K562 (cell line): Measurements from ENCODE around the gene ANKS4B. TPM values are rescaled to one million over a fixed set of nuclear protein-coding genes. Genes with fewer than 3 reads are reported as not detected.

Experiments used
- CREB1 ChIP-seq, 2 experiments: sonication (generic) in 1 of 2; formaldehyde crosslinking in 1 of 2; IDR thresholded peaks; 2 replicates each; pipeline versions ENCODE4 v1.6.1 to v1.8.0; 2012 to 2022; ENCODE audit warnings: inconsistent platforms in 1 of 2, mild to moderate bottlenecking in 1 of 2, missing genetic modification reagents in 1 of 2, moderate library complexity in 1 of 2
- CTBP1 ChIP-seq: fragments of 450-650 bp; IDR thresholded peaks from 2 replicates; pipeline ENCODE4 v1.6.1; 2016; ENCODE audit warnings: borderline replicate concordance
- ETV5 ChIP-seq: sonication (generic); formaldehyde crosslinking; IDR thresholded peaks from 2 replicates; pipeline ENCODE4 v1.4.0; 2020; ENCODE audit warnings: low read depth, mild to moderate bottlenecking, missing genetic modification reagents
- EZH2 ChIP-seq: IDR thresholded peaks from 2 replicates; pipeline ENCODE4 v1.6.1; 2012; ENCODE audit warnings: low read depth, mild to moderate bottlenecking, inconsistent platforms, low read length, borderline replicate concordance
- FIP1L1 ChIP-seq: fragments of 200-400 bp; formaldehyde crosslinking; IDR thresholded peaks from 2 replicates; pipeline ENCODE4 v1.6.1; 2018; ENCODE audit warnings: mild to moderate bottlenecking, low read depth, low read length; ENCODE audit not compliant: poor library complexity, severe bottlenecking
- FUS ChIP-seq: fragments of 200-400 bp; formaldehyde crosslinking; optimal IDR thresholded peaks from 2 replicates; pipeline ENCODE3; 2017; ENCODE audit warnings: low read depth, low read length
- KLF1 ChIP-seq: fragments of 450-650 bp; IDR thresholded peaks from 2 replicates; pipeline ENCODE4 v1.6.1; 2016; ENCODE audit warnings: missing genetic modification characterization, missing compliant biosample characterization
- MYC ChIP-seq, 2 experiments: fragments of 250-450 bp in 1 of 2; sonication (Bioruptor Pico) in 1 of 2; IDR thresholded peaks; 2 replicates each; pipeline versions ENCODE4 v1.5.1 to v1.6.1; 2012 to 2021; ENCODE audit warnings: low read depth in 2 of 2, borderline replicate concordance in 1 of 2, improper control_type of control experiment in 1 of 2, low read length in 1 of 2, mild to moderate bottlenecking in 1 of 2, moderate library complexity in 1 of 2
- PHF20 ChIP-seq: fragments of 450-650 bp; IDR thresholded peaks from 2 replicates; pipeline ENCODE4 v1.6.1; 2018; ENCODE audit not compliant: partially characterized antibody
- RBFOX2 ChIP-seq: fragments of 200-400 bp; formaldehyde crosslinking; IDR thresholded peaks from 2 replicates; pipeline ENCODE4 v1.6.1; 2017; ENCODE audit warnings: low read depth, mild to moderate bottlenecking, low read length, moderate library complexity
- SAFB ChIP-seq: fragments of 200-400 bp; formaldehyde crosslinking; IDR thresholded peaks from 2 replicates; pipeline ENCODE4 v1.6.1; 2017; ENCODE audit warnings: low read depth, low read length, borderline replicate concordance
- SAP30 ChIP-seq: fragments of 200-600 bp; sonication (generic); IDR thresholded peaks from 2 replicates; pipeline ENCODE4 v1.6.1; 2012; ENCODE audit warnings: borderline replicate concordance, low read depth, mild to moderate bottlenecking, moderate library complexity, low read length, control low read depth, inconsistent platforms; ENCODE audit not compliant: insufficient read depth, poor library complexity, severe bottlenecking
- SNIP1 ChIP-seq: fragments of 450-650 bp; IDR thresholded peaks from 2 replicates; pipeline ENCODE4 v1.7.1; 2017; ENCODE audit warnings: low read depth, mild to moderate bottlenecking
- ZNF282 ChIP-seq: sonication (generic); formaldehyde crosslinking; IDR thresholded peaks from 2 replicates; pipeline ENCODE4 v1.8.1; 2023; ENCODE audit warnings: missing genetic modification reagents
- ZNF449 ChIP-seq: fragments of 250-450 bp; sonication (Bioruptor Pico); IDR thresholded peaks from 2 replicates; pipeline ENCODE4 v1.8.0; 2022; ENCODE audit warnings: moderate library complexity, mild to moderate bottlenecking, inconsistent platforms
- polyA plus RNA-seq, 8 experiments: library from polyadenylated mRNA; depleted of rRNA in 4 of 8; stranded (reverse) in 5 of 8; unstranded in 3 of 8; fragments of >200 nt; fragmentation: Nextera tagmentation in 2 of 8; fragmentation: Illumina TruSeq in 1 of 8; extraction: Ambion mirVana in 2 of 8; extraction: Trizol in 1 of 8; gene quantifications; 2 replicates each; pipeline versions ENCODE4 v1.2.1 to v1.2.3, GENCODE V29; 2011 to 2014; ENCODE audit warnings: inconsistent platforms in 1 of 8, missing spikeins in 1 of 8
- total RNA-seq, 7 experiments: library from RNA; depleted of rRNA in 6 of 7; stranded (reverse); fragments of >200 nt in 6 of 7; fragmentation: Illumina TruSeq in 2 of 7; extraction: Trizol in 2 of 7; gene quantifications; 2 replicates each; pipeline versions ENCODE4 v1.2.1 to v1.2.3, GENCODE V29; 2011 to 2021; ENCODE audit warnings: low replicate concordance in 1 of 7
- TF ChIP-seq, protein P1 (sequence below): fragments of 250-450 bp; sonication (Bioruptor Pico); IDR thresholded peaks from 2 replicates; pipeline ENCODE4 v1.4.0; 2020; ENCODE audit warnings: mild to moderate bottlenecking, moderate library complexity, borderline replicate concordance
- TF ChIP-seq, protein P2 (sequence below): fragments of 250-450 bp; sonication (Bioruptor Pico); IDR thresholded peaks from 2 replicates; pipeline ENCODE4 v1.9.0; 2021; ENCODE audit warnings: mild to moderate bottlenecking, inconsistent platforms
- TF ChIP-seq, protein P3 (sequence below): sonication (generic); formaldehyde crosslinking; IDR thresholded peaks from 2 replicates; pipeline ENCODE4 v1.9.0; 2022; ENCODE audit warnings: mild to moderate bottlenecking, missing genetic modification reagents

The ANKS4B gene
- total and polyA plus RNA-seq, 9 of the 15 experiments (the other 6 are each of a cell fraction or from before 2014, with no cell fraction given) = not detected

- TF ChIP-seq ZNF449 (CRISPR knock-in tag) = no peak
- peak; percentile 40; the same call in 1 of the 2 replicates for TF ChIP-seq MYC (IDR thresholded peaks at IDR 0.05; ENCODE audit: low read depth, low read length)
- TF ChIP-seq MYC (CRISPR knock-in tag; IDR thresholded peaks at IDR 0.05; ENCODE audit: borderline replicate concordance, low read depth) = 0 out of 2 replicates have a peak, but pooled peaks have one; percentile 69
- TF ChIP-seq KLF1 = peak; percentile 65; the same call in 1 of the 2 replicates
- no peak for TF ChIP-seq FIP1L1
- 0 out of 2 replicates have a peak, but pooled peaks have one; percentile 31 for TF ChIP-seq ETV5 (CRISPR knock-in tag)
- peak; percentile 50 for TF ChIP-seq PHF20
- no peak for TF ChIP-seq EZH2
- peak; percentile 76 for TF ChIP-seq RBFOX2
- TF ChIP-seq, protein P1, sequence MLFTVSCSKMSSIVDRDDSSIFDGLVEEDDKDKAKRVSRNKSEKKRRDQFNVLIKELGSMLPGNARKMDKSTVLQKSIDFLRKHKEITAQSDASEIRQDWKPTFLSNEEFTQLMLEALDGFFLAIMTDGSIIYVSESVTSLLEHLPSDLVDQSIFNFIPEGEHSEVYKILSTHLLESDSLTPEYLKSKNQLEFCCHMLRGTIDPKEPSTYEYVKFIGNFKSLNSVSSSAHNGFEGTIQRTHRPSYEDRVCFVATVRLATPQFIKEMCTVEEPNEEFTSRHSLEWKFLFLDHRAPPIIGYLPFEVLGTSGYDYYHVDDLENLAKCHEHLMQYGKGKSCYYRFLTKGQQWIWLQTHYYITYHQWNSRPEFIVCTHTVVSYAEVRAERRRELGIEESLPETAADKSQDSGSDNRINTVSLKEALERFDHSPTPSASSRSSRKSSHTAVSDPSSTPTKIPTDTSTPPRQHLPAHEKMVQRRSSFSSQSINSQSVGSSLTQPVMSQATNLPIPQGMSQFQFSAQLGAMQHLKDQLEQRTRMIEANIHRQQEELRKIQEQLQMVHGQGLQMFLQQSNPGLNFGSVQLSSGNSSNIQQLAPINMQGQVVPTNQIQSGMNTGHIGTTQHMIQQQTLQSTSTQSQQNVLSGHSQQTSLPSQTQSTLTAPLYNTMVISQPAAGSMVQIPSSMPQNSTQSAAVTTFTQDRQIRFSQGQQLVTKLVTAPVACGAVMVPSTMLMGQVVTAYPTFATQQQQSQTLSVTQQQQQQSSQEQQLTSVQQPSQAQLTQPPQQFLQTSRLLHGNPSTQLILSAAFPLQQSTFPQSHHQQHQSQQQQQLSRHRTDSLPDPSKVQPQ (CRISPR knock-in tag) = no peak
- peak; percentile 67; the same call in 1 of the 2 replicates for TF ChIP-seq ZNF282 (CRISPR knock-in tag)
- peak; percentile 40 for TF ChIP-seq SAP30
- TF ChIP-seq, protein P2, sequence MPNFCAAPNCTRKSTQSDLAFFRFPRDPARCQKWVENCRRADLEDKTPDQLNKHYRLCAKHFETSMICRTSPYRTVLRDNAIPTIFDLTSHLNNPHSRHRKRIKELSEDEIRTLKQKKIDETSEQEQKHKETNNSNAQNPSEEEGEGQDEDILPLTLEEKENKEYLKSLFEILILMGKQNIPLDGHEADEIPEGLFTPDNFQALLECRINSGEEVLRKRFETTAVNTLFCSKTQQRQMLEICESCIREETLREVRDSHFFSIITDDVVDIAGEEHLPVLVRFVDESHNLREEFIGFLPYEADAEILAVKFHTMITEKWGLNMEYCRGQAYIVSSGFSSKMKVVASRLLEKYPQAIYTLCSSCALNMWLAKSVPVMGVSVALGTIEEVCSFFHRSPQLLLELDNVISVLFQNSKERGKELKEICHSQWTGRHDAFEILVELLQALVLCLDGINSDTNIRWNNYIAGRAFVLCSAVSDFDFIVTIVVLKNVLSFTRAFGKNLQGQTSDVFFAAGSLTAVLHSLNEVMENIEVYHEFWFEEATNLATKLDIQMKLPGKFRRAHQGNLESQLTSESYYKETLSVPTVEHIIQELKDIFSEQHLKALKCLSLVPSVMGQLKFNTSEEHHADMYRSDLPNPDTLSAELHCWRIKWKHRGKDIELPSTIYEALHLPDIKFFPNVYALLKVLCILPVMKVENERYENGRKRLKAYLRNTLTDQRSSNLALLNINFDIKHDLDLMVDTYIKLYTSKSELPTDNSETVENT (CRISPR knock-in tag) = 0 out of 2 replicates have a peak, but pooled peaks have one; percentile 18
- TF ChIP-seq CTBP1 = peak; percentile 81
- TF ChIP-seq SAFB = 0 out of 2 replicates have a peak, but pooled peaks have one; percentile 51
- TF ChIP-seq, protein P3, sequence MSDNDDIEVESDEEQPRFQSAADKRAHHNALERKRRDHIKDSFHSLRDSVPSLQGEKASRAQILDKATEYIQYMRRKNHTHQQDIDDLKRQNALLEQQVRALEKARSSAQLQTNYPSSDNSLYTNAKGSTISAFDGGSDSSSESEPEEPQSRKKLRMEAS (CRISPR knock-in tag) = peak; percentile 93
- no peak for TF ChIP-seq SNIP1
- no peak; the same call in 1 of the 2 replicates for TF ChIP-seq CREB1 (IDR thresholded peaks at IDR 0.05)
- TF ChIP-seq CREB1 (CRISPR knock-in tag; IDR thresholded peaks at IDR 0.05) = peak; percentile 47; the same call in 1 of the 2 replicates
- peak; percentile 53 for TF ChIP-seq FUS
These were observed 67.8 kb downstream of the ANKS4B start (continued) for GRCh38 chr16:21301168-21301894.
